Astrocyte (in vitro differentiated cells and primary cell): ENCODE measurements around the gene ARPP19. TPM values are rescaled to one million over a fixed set of nuclear protein-coding genes. Genes with fewer than 3 reads are reported as not detected.

Source experiments
- DNase-seq: peaks from one replicate; pipeline ENCODE4 v3.0.0-alpha.2; 2010; ENCODE audit warnings: low read depth
- FAIRE-seq: peaks from 2 replicates; lab custom pipeline; 2011; peaks lifted over from hg19 to GRCh38; lab: Jason Lieb, UNC
- H2AFZ ChIP-seq: 2 replicates; pipeline ENCODE4 v1.6.0; 2012; ENCODE audit warnings: low read depth, low read length, inconsistent platforms
- H3K27ac ChIP-seq: 2 replicates; pipeline ENCODE4 v1.5.1; 2011; ENCODE audit warnings: low read depth, low read length, inconsistent platforms
- H3K27me3 ChIP-seq: 2 replicates; pipeline ENCODE4 v1.6.0; 2011; ENCODE audit warnings: low read length, inconsistent platforms; ENCODE audit not compliant: insufficient read depth
- H3K36me3 ChIP-seq: 2 replicates; pipeline ENCODE4 v1.5.1; 2011; ENCODE audit warnings: low read length, inconsistent platforms; ENCODE audit not compliant: insufficient read depth
- H3K4me1 ChIP-seq: 2 replicates; pipeline ENCODE4 v1.5.1; 2011; ENCODE audit warnings: low read length, inconsistent platforms; ENCODE audit not compliant: insufficient read depth
- H3K4me2 ChIP-seq: 2 replicates; pipeline ENCODE4 v1.6.0; 2012; ENCODE audit warnings: low read length, inconsistent platforms
- H3K4me3 ChIP-seq: 2 replicates; pipeline ENCODE4 v1.5.1; 2011; ENCODE audit warnings: low read depth, mild to moderate bottlenecking, low read length, inconsistent platforms; ENCODE audit not compliant: insufficient read depth
- H3K79me2 ChIP-seq: 2 replicates; pipeline ENCODE4 v1.6.0; 2012; ENCODE audit warnings: mild to moderate bottlenecking, low read length, inconsistent platforms; ENCODE audit not compliant: insufficient read depth
- H3K9ac ChIP-seq: 2 replicates; pipeline ENCODE4 v1.6.0; 2012; ENCODE audit warnings: mild to moderate bottlenecking, low read length, inconsistent platforms
- H3K9me3 ChIP-seq: 2 replicates; pipeline ENCODE4 v1.5.1; 2012; ENCODE audit warnings: low read depth, mild to moderate bottlenecking, low read length, inconsistent platforms; ENCODE audit not compliant: insufficient read depth
- H4K20me1 ChIP-seq: 2 replicates; pipeline ENCODE4 v1.6.0; 2012; ENCODE audit warnings: low read length, inconsistent platforms; ENCODE audit not compliant: insufficient read depth
- H3K27ac Mint-ChIP-seq: one replicate; pipeline ENCODE4 v1.8.0; 2021; ENCODE audit warnings: mild to moderate bottlenecking, mixed read lengths; ENCODE audit not compliant: unreplicated experiment
- H3K27me3 Mint-ChIP-seq: one replicate; pipeline ENCODE4 v1.8.0; 2021; ENCODE audit warnings: low read depth, mixed read lengths; ENCODE audit not compliant: unreplicated experiment
- H3K36me3 Mint-ChIP-seq: one replicate; pipeline ENCODE4 v1.8.0; 2021; ENCODE audit warnings: low read depth, mixed read lengths; ENCODE audit not compliant: unreplicated experiment
- H3K4me1 Mint-ChIP-seq: one replicate; pipeline ENCODE4 v1.8.0; 2021; ENCODE audit warnings: low read depth, mixed read lengths; ENCODE audit not compliant: unreplicated experiment
- H3K4me3 Mint-ChIP-seq: one replicate; pipeline ENCODE4 v1.8.0; 2021; ENCODE audit warnings: mild to moderate bottlenecking, moderate library complexity, mixed read lengths; ENCODE audit not compliant: unreplicated experiment
- H3K9me3 Mint-ChIP-seq: one replicate; pipeline ENCODE4 v1.8.0; 2021; ENCODE audit warnings: mild to moderate bottlenecking, mixed read lengths; ENCODE audit not compliant: unreplicated experiment
- EZH2 ChIP-seq: IDR thresholded peaks from 2 replicates; pipeline ENCODE4 v1.6.1; 2012; ENCODE audit warnings: mild to moderate bottlenecking, low read length, inconsistent platforms; ENCODE audit not compliant: insufficient read depth
- total RNA-seq: library from RNA; stranded (reverse); gene quantifications from 2 replicates; pipeline ENCODE4 v1.2.1, GENCODE V29; 2021
- TF ChIP-seq, protein P1 (sequence below): IDR thresholded peaks from 2 replicates; pipeline ENCODE4 v1.5.1; 2011; ENCODE audit warnings: low read depth, mild to moderate bottlenecking, inconsistent platforms, low read length, moderate library complexity; ENCODE audit not compliant: insufficient read depth

The ARPP19 gene
- total RNA-seq, 1 donor from 2014 or later, result 198 TPM

DNA sequence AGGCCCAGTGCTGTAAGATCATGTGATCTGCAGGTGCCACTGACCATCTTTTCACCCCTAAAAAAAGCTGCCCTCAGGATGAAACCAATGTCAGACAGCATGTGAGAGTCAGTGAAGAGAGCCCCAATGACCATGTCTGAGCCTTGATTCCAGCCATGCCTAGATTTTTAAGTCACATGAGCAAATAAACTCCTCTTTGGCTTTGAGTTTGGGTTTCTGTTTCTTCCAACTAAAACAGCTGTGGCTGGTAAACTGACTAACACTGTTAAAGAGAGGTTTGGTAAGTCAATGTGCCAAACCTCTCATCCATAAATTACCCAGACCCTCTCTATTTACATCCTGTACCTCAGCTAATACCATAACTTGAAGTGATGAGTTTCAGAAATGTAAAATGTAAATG is 48.4 kb downstream of the ARPP19 start:
- no peak for FAIRE-seq
- peaks cover 12% of the 10 kb centered on the region for H3K4me1 ChIP-seq
- no peak for DNase-seq
- H2AFZ ChIP-seq, result no peak overlapping the region
- H3K4me2 ChIP-seq, result no peak overlapping the region
- no peaks in the 10 kb centered on the region for H3K9me3 ChIP-seq
- H4K20me1 ChIP-seq, result peaks cover 58% of the 10 kb centered on the region
- H3K27me3 ChIP-seq, result no peaks in the 10 kb centered on the region
- H3K27ac Mint-ChIP-seq, result no peak overlapping the region
- no peak overlapping the region for H3K4me3 ChIP-seq
- no peaks in the 10 kb centered on the region for H3K36me3 ChIP-seq
- no peaks in the 10 kb centered on the region for H3K27me3 Mint-ChIP-seq
- H3K4me1 Mint-ChIP-seq, result peaks cover 28% of the 10 kb centered on the region
- no peaks in the 10 kb centered on the region for H3K36me3 Mint-ChIP-seq
- peaks cover 71% of the 10 kb centered on the region for H3K79me2 ChIP-seq
- H3K9me3 Mint-ChIP-seq, result no peaks in the 10 kb centered on the region
- H3K4me3 Mint-ChIP-seq, result no peak overlapping the region
- TF ChIP-seq, protein P1, sequence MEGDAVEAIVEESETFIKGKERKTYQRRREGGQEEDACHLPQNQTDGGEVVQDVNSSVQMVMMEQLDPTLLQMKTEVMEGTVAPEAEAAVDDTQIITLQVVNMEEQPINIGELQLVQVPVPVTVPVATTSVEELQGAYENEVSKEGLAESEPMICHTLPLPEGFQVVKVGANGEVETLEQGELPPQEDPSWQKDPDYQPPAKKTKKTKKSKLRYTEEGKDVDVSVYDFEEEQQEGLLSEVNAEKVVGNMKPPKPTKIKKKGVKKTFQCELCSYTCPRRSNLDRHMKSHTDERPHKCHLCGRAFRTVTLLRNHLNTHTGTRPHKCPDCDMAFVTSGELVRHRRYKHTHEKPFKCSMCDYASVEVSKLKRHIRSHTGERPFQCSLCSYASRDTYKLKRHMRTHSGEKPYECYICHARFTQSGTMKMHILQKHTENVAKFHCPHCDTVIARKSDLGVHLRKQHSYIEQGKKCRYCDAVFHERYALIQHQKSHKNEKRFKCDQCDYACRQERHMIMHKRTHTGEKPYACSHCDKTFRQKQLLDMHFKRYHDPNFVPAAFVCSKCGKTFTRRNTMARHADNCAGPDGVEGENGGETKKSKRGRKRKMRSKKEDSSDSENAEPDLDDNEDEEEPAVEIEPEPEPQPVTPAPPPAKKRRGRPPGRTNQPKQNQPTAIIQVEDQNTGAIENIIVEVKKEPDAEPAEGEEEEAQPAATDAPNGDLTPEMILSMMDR, result no peak
- TF ChIP-seq EZH2, result no peak
- H3K27ac ChIP-seq, result no peak overlapping the region
- H3K9ac ChIP-seq, result no peak overlapping the region

DNA sequence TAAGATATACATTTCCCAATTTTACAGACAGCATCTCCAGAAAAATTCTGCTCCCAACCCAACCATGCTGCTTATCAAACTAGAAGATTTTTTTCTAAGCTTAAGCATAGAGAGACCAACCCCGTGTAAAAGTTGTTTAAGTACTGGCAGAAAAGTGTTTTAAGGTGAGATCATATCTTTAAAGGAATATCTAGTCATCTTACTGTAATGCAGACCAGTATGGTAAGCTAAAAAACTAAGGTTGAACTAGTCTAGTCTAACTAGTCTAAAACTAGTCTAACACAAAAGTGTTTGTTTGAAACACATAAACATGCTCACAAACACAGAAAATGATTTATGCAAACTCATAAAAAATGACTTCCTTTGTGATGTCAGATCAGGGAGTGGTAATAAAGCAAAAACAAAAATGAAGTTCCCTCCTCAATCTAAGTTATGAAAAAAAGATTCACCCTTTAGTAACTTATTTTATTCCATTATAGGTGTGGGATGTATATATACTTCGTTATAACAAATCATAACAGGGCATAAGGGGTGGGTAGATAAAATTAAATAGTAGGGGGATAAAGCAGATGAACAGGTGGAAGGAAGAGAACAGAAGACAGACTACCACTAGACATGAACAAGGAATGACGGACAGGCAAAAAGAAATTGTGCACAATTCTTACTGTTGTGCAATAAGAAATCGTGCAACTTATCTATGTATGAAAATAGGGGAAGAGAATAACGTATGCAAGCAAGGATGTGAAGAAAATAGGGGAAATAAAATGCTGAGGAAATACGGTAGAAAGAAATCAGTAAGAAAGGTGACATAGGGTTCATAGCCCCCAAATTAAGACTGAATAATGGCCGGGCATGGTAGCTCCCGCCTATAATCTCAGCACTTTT is 50.1 kb downstream of the ARPP19 start:
- Histone ChIP-seq H3K79me2 (peaks cover 69% of the 10 kb centered on the region), H4K20me1 (peaks cover 62% of the 10 kb centered on the region), H3K27me3 (no peaks in the 10 kb centered on the region), H3K9me3 (no peaks in the 10 kb centered on the region), H3K4me2 (peak overlapping the region; percentile 12), H3K9ac (no peak overlapping the region), H3K4me1 (peaks cover 11% of the 10 kb centered on the region), H3K27ac (no peak overlapping the region), H3K36me3 (no peaks in the 10 kb centered on the region), H3K4me3 (no peak overlapping the region), H2AFZ (no peak overlapping the region)
- H3K4me3 Mint-ChIP-seq, result no peak overlapping the region
- H3K9me3 Mint-ChIP-seq, result no peaks in the 10 kb centered on the region
- peak overlapping the region; percentile 27 for H3K27ac Mint-ChIP-seq
- DNase-seq, result peak; percentile 23
- no peaks in the 10 kb centered on the region for H3K36me3 Mint-ChIP-seq
- no peaks in the 10 kb centered on the region for H3K27me3 Mint-ChIP-seq
- TF ChIP-seq EZH2, result no peak
- TF ChIP-seq, protein P1, result no peak
- peaks cover 28% of the 10 kb centered on the region for H3K4me1 Mint-ChIP-seq
- FAIRE-seq, result no peak

DNA sequence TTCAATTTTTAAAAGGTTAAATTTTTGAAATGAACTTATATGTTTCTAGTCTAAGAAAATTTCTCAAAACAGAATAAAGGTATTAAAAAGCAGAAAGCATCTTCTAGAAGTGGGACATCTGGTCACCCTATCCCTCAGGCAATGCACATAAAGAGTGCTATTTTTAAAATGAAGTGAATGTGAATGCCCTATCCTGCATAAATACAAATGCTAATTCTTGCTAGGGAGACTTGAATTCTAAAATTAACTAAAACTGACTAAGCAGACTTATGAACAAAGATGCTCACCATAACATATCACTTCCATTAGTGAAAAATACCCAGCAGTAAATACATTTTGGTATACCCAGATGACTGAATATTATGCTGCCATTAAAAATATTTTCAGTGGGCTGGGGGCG is 51.8 kb downstream of the ARPP19 start:
- no peak for TF ChIP-seq EZH2

More for the DNA sequence above, 51.8 kb downstream of the ARPP19 start:
- no peak for FAIRE-seq
- Mint-ChIP-seq H3K27me3 (no peaks in the 10 kb centered on the region), H3K36me3 (no peaks in the 10 kb centered on the region), H3K4me1 (peaks cover 12% of the 10 kb centered on the region), H3K4me3 (no peak overlapping the region), H3K9me3 (no peaks in the 10 kb centered on the region), H3K27ac (no peak overlapping the region)
- no peak overlapping the region for H3K4me3 ChIP-seq
- H3K79me2 ChIP-seq, result peaks cover 73% of the 10 kb centered on the region
- H3K27ac ChIP-seq, result no peak overlapping the region
- no peak overlapping the region for H3K4me2 ChIP-seq
- no peak overlapping the region for H3K9ac ChIP-seq
- no peaks in the 10 kb centered on the region for H3K36me3 ChIP-seq
- H2AFZ ChIP-seq, result no peak overlapping the region
- H3K27me3 ChIP-seq, result no peaks in the 10 kb centered on the region
- H3K9me3 ChIP-seq, result no peaks in the 10 kb centered on the region
- no peaks in the 10 kb centered on the region for H3K4me1 ChIP-seq
- DNase-seq, result no peak
- H4K20me1 ChIP-seq, result peaks cover 50% of the 10 kb centered on the region
